ENCODE measurements around the gene KRT27. TPM values are rescaled to one million over a fixed set of nuclear protein-coding genes. Genes with fewer than 3 reads are reported as not detected.
"Not testable (repeated sequence)": the region's sequence is repeated elsewhere in the genome, so short reads cannot be mapped to it uniquely, and the experiment has no call there.

The KRT27 gene
- total RNA-seq, 2 donors from 2014 or later, result not detected

GRCh38 chr17:40755231-40755630, 27.1 kb downstream of the KRT27 start, which contains the start of gene KRT25:
Gene KRT25, minus strand, starts transcription at chr17:40755331. Its CDS starts 60 bp downstream, at chr17:40755271.
- TF ChIP-seq CTCF (IDR thresholded peaks at IDR 0.05), result no peak
- no peak for TF ChIP-seq POLR2A (IDR thresholded peaks at IDR 0.05)
- no peaks in the 10 kb centered on the region for H3K4me1 ChIP-seq
- H3K27me3 ChIP-seq, result no peaks in the 10 kb centered on the region
- no peak within 1 kb of the TSS for H3K27ac ChIP-seq
- ATAC-seq (no peak), DNase-seq (no peak)
- intact Hi-C loops (cut with DNase I), result no loop called here
- no peak within 1 kb of the TSS for H3K4me3 ChIP-seq
- H3K36me3 ChIP-seq (replicated peaks in 1 of 2; ENCODE audit: insufficient read depth in 1 of 2, low read depth in 2 of 2), result no peaks in the 10 kb centered on the region
- peaks cover 0 to 4% (median 0%) of the 10 kb centered on the region in 3 donors for H3K9me3 ChIP-seq
- WGBS, 2 donors, result 47 to 63% methylated on average over 4 of the region's 4 CpGs

- TF ChIP-seq POLR2A (IDR thresholded peaks at IDR 0.05) (no peak), CTCF (IDR thresholded peaks at IDR 0.05) (no peak)
- intact Hi-C loops (cut with DNase I), result no loop called here
- WGBS, 2 donors, result 63 to 66% methylated on average over 3 of the region's 3 CpGs
- no peaks in the 10 kb centered on the region for H3K4me1 ChIP-seq
- no peak for DNase-seq
- H3K4me3 ChIP-seq, result no peak overlapping the region
- no peak overlapping the region for H3K27ac ChIP-seq
- H3K27me3 ChIP-seq, result no peaks in the 10 kb centered on the region
- ATAC-seq, result no peak
- H3K36me3 ChIP-seq (replicated peaks in 1 of 2; ENCODE audit: insufficient read depth in 1 of 2, low read depth in 2 of 2), result no peaks in the 10 kb centered on the region
- no peaks in the 10 kb centered on the region for H3K9me3 ChIP-seq
These were observed 28.5 kb downstream of the KRT27 start for GRCh38 chr17:40753804-40754203.

GRCh38 chr17:40751065-40751464, 31.3 kb downstream of the KRT27 start:
- H3K4me3 ChIP-seq, result no peak overlapping the region
- 52 to 71% methylated on average over 2 to 14 of the region's 14 CpGs for WGBS, 2 donors
- peaks cover 0 to 3% of the 10 kb centered on the region in 2 donors for H3K27me3 ChIP-seq
- no peaks in the 10 kb centered on the region for H3K9me3 ChIP-seq
- H3K4me1 ChIP-seq, result no peaks in the 10 kb centered on the region
- intact Hi-C loops (cut with DNase I), result no loop called here
- no peaks in the 10 kb centered on the region for H3K36me3 ChIP-seq (replicated peaks in 1 of 2; ENCODE audit: insufficient read depth in 1 of 2, low read depth in 2 of 2)
- ATAC-seq (no peak), DNase-seq (no peak)
- no peak overlapping the region for H3K27ac ChIP-seq
- TF ChIP-seq CTCF (IDR thresholded peaks at IDR 0.05) (no peak), POLR2A (IDR thresholded peaks at IDR 0.05) (no peak)

GRCh38 chr17:40750391-40750790, 32.0 kb downstream of the KRT27 start:
- Histone ChIP-seq H3K36me3 (replicated peaks in 1 of 2; ENCODE audit: insufficient read depth in 1 of 2, low read depth in 2 of 2) (no peaks in the 10 kb centered on the region), H3K4me3 (no peak overlapping the region), H3K27me3 (peaks cover 0 to 3% of the 10 kb centered on the region in 2 donors), H3K9me3 (no peaks in the 10 kb centered on the region), H3K27ac (no peak overlapping the region), H3K4me1 (no peaks in the 10 kb centered on the region)
- 71 to 78% methylated on average over 6 of the region's 6 CpGs for WGBS, 2 donors
- intact Hi-C loops (cut with DNase I), result no loop called here
- no peak for TF ChIP-seq POLR2A (IDR thresholded peaks at IDR 0.05)
- TF ChIP-seq CTCF (IDR thresholded peaks at IDR 0.05), result no peak
- DNase-seq, result no peak
- ATAC-seq, result no peak

- 47 to 58% methylated on average over 1 of the region's 1 CpG for WGBS, 2 donors
- DNase-seq; H3K9me3 ChIP-seq; H3K4me3 ChIP-seq; H3K4me1 ChIP-seq; H3K36me3 ChIP-seq (replicated peaks in 1 of 2; ENCODE audit: insufficient read depth in 1 of 2, low read depth in 2 of 2); ATAC-seq; intact Hi-C loops (cut with DNase I); H3K27me3 ChIP-seq; H3K27ac ChIP-seq: not testable (repeated sequence)
These were observed 33.7 kb downstream of the KRT27 start for GRCh38 chr17:40748666-40749065.

Data from body of pancreas (tissue), 4 donors.